Right lobe of liver (tissue), 4 donors: Measurements from ENCODE around the gene ACADSB.

Experiments
- CTCF ChIP-seq, 4 donors: fragments of 200-600 bp in 3 of 4; fragments of 450-650 bp in 1 of 4; IDR thresholded peaks; one replicate each; pipeline versions ENCODE4 v1.5.1 to v1.8.0; 2016 to 2022; ENCODE audit warnings: antibody characterized with exemption in 4 of 4, mild to moderate bottlenecking in 2 of 4
- POLR2A ChIP-seq: fragments of 450-650 bp; IDR thresholded peaks from one replicate; pipeline ENCODE4 v1.6.1; 2017; ENCODE audit warnings: antibody characterized with exemption, mild to moderate bottlenecking
- donor health status: DM: no; HTN: no; CAD: no.
- donor health status: DM: no; HTN: no; CAD: no.
- donor health status: DM: no; HTN: yes; CAD: no.

- TF ChIP-seq POLR2A, result no peak
- no peak for TF ChIP-seq CTCF (IDR thresholded peaks at IDR 0.05)
Measured at GRCh38 chr10:122984708-122985107, 24.1 kb upstream of the ACADSB start.
